Raji (cell line): ENCODE measurements around the gene RFTN1.

ENCODE experiments used
- POLR2A ChIP-seq: IDR thresholded peaks from 2 replicates; pipeline ENCODE4 v1.6.1; 2011; ENCODE audit warnings: low read depth, low read length, control low read depth; ENCODE audit not compliant: insufficient read depth

Gene RFTN1

GRCh38 chr3:16270855-16271254, 242.6 kb downstream of the RFTN1 start:
- TF ChIP-seq POLR2A, result no peak

- TF ChIP-seq POLR2A, result no peak
Measured at GRCh38 chr3:16266714-16267113, 246.8 kb downstream of the RFTN1 start.
